ENCODE data around the gene HS3ST3B1. TPM values are rescaled to one million over a fixed set of nuclear protein-coding genes. Genes with fewer than 3 reads are reported as not detected.

HS3ST3B1 gene
- total RNA-seq, 2 experiments from 2014 or later = 13.4 to 13.9 TPM

- CTCF ChIA-PET = no interaction called here
- intact Hi-C loops (cut with micrococcal nuclease) = no loop called here
- no peaks in the 10 kb centered on the region for H3K9me3 Mint-ChIP-seq
- DNase-seq = no peak
- no peak overlapping the region for H3K4me3 Mint-ChIP-seq
- POLR2A ChIA-PET = no interaction called here
- no peaks in the 10 kb centered on the region for H3K36me3 Mint-ChIP-seq
- H3K27me3 Mint-ChIP-seq = no peaks in the 10 kb centered on the region
- H3K27ac Mint-ChIP-seq = no peak overlapping the region
- peaks cover 13% of the 10 kb centered on the region for H3K4me1 Mint-ChIP-seq (ENCODE audit: low read depth)
These were observed 60.6 kb downstream of the HS3ST3B1 start for GRCh38 chr17:14361470-14361869.

GRCh38 chr17:14361945-14362508 is 61.1 kb downstream of the HS3ST3B1 start:
- intact Hi-C loops (cut with micrococcal nuclease) = no loop called here
- peaks cover 13% of the 10 kb centered on the region for H3K4me1 Mint-ChIP-seq (ENCODE audit: low read depth)
- no peaks in the 10 kb centered on the region for H3K9me3 Mint-ChIP-seq
- no peaks in the 10 kb centered on the region for H3K36me3 Mint-ChIP-seq
- no peak for DNase-seq
- H3K27ac Mint-ChIP-seq = no peak overlapping the region
- ChIA-PET POLR2A (no interaction called here), CTCF (no interaction called here)
- H3K4me3 Mint-ChIP-seq = no peak overlapping the region
- H3K27me3 Mint-ChIP-seq = no peaks in the 10 kb centered on the region

- intact Hi-C loops (cut with micrococcal nuclease) = no loop called here
- Mint-ChIP-seq H3K4me1 (ENCODE audit: low read depth) (no peaks in the 10 kb centered on the region), H3K27ac (no peak overlapping the region), H3K4me3 (no peak overlapping the region), H3K9me3 (no peaks in the 10 kb centered on the region), H3K27me3 (no peaks in the 10 kb centered on the region), H3K36me3 (no peaks in the 10 kb centered on the region)
- no peak for DNase-seq
- CTCF ChIA-PET = interaction anchor here (0.8 kb wide), 1 partner anchor 9 kb away, joined by 3 read pairs; no protein-coding TSS in a partner anchor
- POLR2A ChIA-PET = no interaction called here
These were observed 65.3 kb downstream of the HS3ST3B1 start for GRCh38 chr17:14366199-14366598.

GRCh38 chr17:14372461-14372860 is 71.6 kb downstream of the HS3ST3B1 start:
- intact Hi-C loops (cut with micrococcal nuclease) = no loop called here
- ChIA-PET CTCF (no interaction called here), POLR2A (no interaction called here)
- no peak for DNase-seq
- no peaks in the 10 kb centered on the region for H3K36me3 Mint-ChIP-seq
- H3K4me1 Mint-ChIP-seq (ENCODE audit: low read depth) = no peaks in the 10 kb centered on the region
- H3K27me3 Mint-ChIP-seq = no peaks in the 10 kb centered on the region
- H3K4me3 Mint-ChIP-seq = no peak overlapping the region
- H3K9me3 Mint-ChIP-seq = no peaks in the 10 kb centered on the region
- no peak overlapping the region for H3K27ac Mint-ChIP-seq

GRCh38 chr17:14372905-14373613 is 72.2 kb downstream of the HS3ST3B1 start:
- Mint-ChIP-seq H3K36me3 (no peaks in the 10 kb centered on the region), H3K27ac (no peak overlapping the region), H3K9me3 (no peaks in the 10 kb centered on the region), H3K4me3 (no peak overlapping the region), H3K27me3 (no peaks in the 10 kb centered on the region), H3K4me1 (ENCODE audit: low read depth) (no peaks in the 10 kb centered on the region)
- DNase-seq = no peak
- ChIA-PET POLR2A (no interaction called here), CTCF (no interaction called here)
- intact Hi-C loops (cut with micrococcal nuclease) = no loop called here

GRCh38 chr17:14373614-14374259 is 72.9 kb downstream of the HS3ST3B1 start:
- ChIA-PET CTCF (no interaction called here), POLR2A (interaction anchor here (1.0 kb wide), 1 partner anchor 31 kb away, joined by 3 read pairs; no protein-coding TSS in a partner anchor)
- no peaks in the 10 kb centered on the region for H3K27me3 Mint-ChIP-seq
- H3K9me3 Mint-ChIP-seq = no peaks in the 10 kb centered on the region
- H3K36me3 Mint-ChIP-seq = no peaks in the 10 kb centered on the region
- H3K4me1 Mint-ChIP-seq (ENCODE audit: low read depth) = no peaks in the 10 kb centered on the region
- no peak for DNase-seq
- no peak overlapping the region for H3K4me3 Mint-ChIP-seq
- intact Hi-C loops (cut with micrococcal nuclease) = no loop called here
- no peak overlapping the region for H3K27ac Mint-ChIP-seq

GRCh38 chr17:14374268-14374667 is 73.4 kb downstream of the HS3ST3B1 start:
- POLR2A ChIA-PET = interaction anchor here (1.0 kb wide), 1 partner anchor 30 kb away, joined by 3 read pairs; no protein-coding TSS in a partner anchor
- DNase-seq = no peak
- H3K27ac Mint-ChIP-seq = no peak overlapping the region
- H3K4me3 Mint-ChIP-seq = no peak overlapping the region
- CTCF ChIA-PET = no interaction called here
- intact Hi-C loops (cut with micrococcal nuclease) = no loop called here
- no peaks in the 10 kb centered on the region for H3K4me1 Mint-ChIP-seq (ENCODE audit: low read depth)
- no peaks in the 10 kb centered on the region for H3K36me3 Mint-ChIP-seq
- no peaks in the 10 kb centered on the region for H3K9me3 Mint-ChIP-seq
- no peaks in the 10 kb centered on the region for H3K27me3 Mint-ChIP-seq

- H3K4me1 Mint-ChIP-seq (ENCODE audit: low read depth) = no peaks in the 10 kb centered on the region
These were observed 75.8 kb downstream of the HS3ST3B1 start for GRCh38 chr17:14376666-14377065.

GRCh38 chr17:14381606-14382005 is 80.7 kb downstream of the HS3ST3B1 start:
- ChIA-PET POLR2A (no interaction called here), CTCF (no interaction called here)

More at GRCh38 chr17:14376666-14377065, 75.8 kb downstream of the HS3ST3B1 start:
- Mint-ChIP-seq H3K9me3 (no peaks in the 10 kb centered on the region), H3K27me3 (no peaks in the 10 kb centered on the region), H3K36me3 (no peaks in the 10 kb centered on the region), H3K27ac (no peak overlapping the region), H3K4me3 (no peak overlapping the region)
- no peak for DNase-seq
- CTCF ChIA-PET = no interaction called here
- intact Hi-C loops (cut with micrococcal nuclease) = no loop called here
- POLR2A ChIA-PET = no interaction called here

GRCh38 chr17:14387036-14387435 is 86.2 kb downstream of the HS3ST3B1 start:
- Mint-ChIP-seq H3K9me3 (peaks cover 20% of the 10 kb centered on the region), H3K27ac (no peak overlapping the region), H3K27me3 (no peaks in the 10 kb centered on the region), H3K4me3 (no peak overlapping the region), H3K36me3 (peaks cover 3% of the 10 kb centered on the region), H3K4me1 (ENCODE audit: low read depth) (no peaks in the 10 kb centered on the region)
- intact Hi-C loops (cut with micrococcal nuclease) = no loop called here
- ChIA-PET POLR2A (no interaction called here), CTCF (no interaction called here)
- no peak for DNase-seq

More at GRCh38 chr17:14381606-14382005, 80.7 kb downstream of the HS3ST3B1 start:
- Mint-ChIP-seq H3K36me3 (no peaks in the 10 kb centered on the region), H3K9me3 (no peaks in the 10 kb centered on the region), H3K27me3 (no peaks in the 10 kb centered on the region), H3K4me3 (no peak overlapping the region), H3K4me1 (ENCODE audit: low read depth) (no peaks in the 10 kb centered on the region), H3K27ac (no peak overlapping the region)
- intact Hi-C loops (cut with micrococcal nuclease) = no loop called here
- no peak for DNase-seq

GRCh38 chr17:14389681-14390080 is 88.8 kb downstream of the HS3ST3B1 start:
- no peak overlapping the region for H3K27ac Mint-ChIP-seq
- H3K36me3 Mint-ChIP-seq = peaks cover 8% of the 10 kb centered on the region
- ChIA-PET POLR2A (no interaction called here), CTCF (no interaction called here)
- peaks cover 31% of the 10 kb centered on the region for H3K9me3 Mint-ChIP-seq
- intact Hi-C loops (cut with micrococcal nuclease) = no loop called here
- H3K4me3 Mint-ChIP-seq = no peak overlapping the region
- H3K27me3 Mint-ChIP-seq = no peaks in the 10 kb centered on the region
- H3K4me1 Mint-ChIP-seq (ENCODE audit: low read depth) = no peaks in the 10 kb centered on the region
- DNase-seq = no peak

- no peak overlapping the region for H3K4me3 Mint-ChIP-seq
- no peak overlapping the region for H3K27ac Mint-ChIP-seq
- peaks cover 44% of the 10 kb centered on the region for H3K9me3 Mint-ChIP-seq
- H3K27me3 Mint-ChIP-seq = no peaks in the 10 kb centered on the region
- ChIA-PET CTCF (no interaction called here), POLR2A (no interaction called here)
- H3K36me3 Mint-ChIP-seq = peaks cover 15% of the 10 kb centered on the region
- no peak for DNase-seq
- intact Hi-C loops (cut with micrococcal nuclease) = no loop called here
- H3K4me1 Mint-ChIP-seq (ENCODE audit: low read depth) = no peaks in the 10 kb centered on the region
These were observed 92.8 kb downstream of the HS3ST3B1 start for GRCh38 chr17:14393723-14394122.

GRCh38 chr17:14395255-14395654 is 94.4 kb downstream of the HS3ST3B1 start:
- H3K27ac Mint-ChIP-seq = no peak overlapping the region
- no peak for DNase-seq
- ChIA-PET POLR2A (no interaction called here), CTCF (no interaction called here)
- H3K9me3 Mint-ChIP-seq = peaks cover 40% of the 10 kb centered on the region
- intact Hi-C loops (cut with micrococcal nuclease) = no loop called here
- H3K4me3 Mint-ChIP-seq = no peak overlapping the region
- peaks cover 15% of the 10 kb centered on the region for H3K36me3 Mint-ChIP-seq
- H3K27me3 Mint-ChIP-seq = no peaks in the 10 kb centered on the region
- peaks cover 4% of the 10 kb centered on the region for H3K4me1 Mint-ChIP-seq (ENCODE audit: low read depth)
